Measurements from ENCODE around the gene PRKAR2A. TPM values are rescaled to one million over a fixed set of nuclear protein-coding genes. Genes with fewer than 3 reads are reported as not detected.

PRKAR2A gene
- total and polyA plus RNA-seq, 7 experiments from 2014 or later = 10.3 to 45.1 (median 33.3) TPM

- Mint-ChIP-seq H3K9me3 (no peaks in the 10 kb centered on the region), H3K4me1 (peaks cover 0 to 8% (median 0%) of the 10 kb centered on the region in 7 donors), H3K4me3 (no peak overlapping the region), H3K27ac (peak overlapping the region in 3 of 9 donors; percentile 10 to 71 (median 49)), H3K36me3 (peaks cover 3 to 41% (median 13%) of the 10 kb centered on the region in 5 donors), H3K27me3 (no peaks in the 10 kb centered on the region)
- CTCF ChIA-PET = no interaction called here
- DNase-seq = no peak
- Histone ChIP-seq H3K36me3 (ENCODE audit: control insufficient read depth in 2 of 3, insufficient read depth in 3 of 3, low read length in 3 of 3) (peaks cover 3 to 48% (median 17%) of the 10 kb centered on the region in 3 experiments), H3K27ac (ENCODE audit: low read depth, low read length) (no peak overlapping the region), H3K9me3 (ENCODE audit: control insufficient read depth in 2 of 3, low read length in 3 of 3) (no peaks in the 10 kb centered on the region), H3K4me1 (ENCODE audit: control insufficient read depth in 2 of 2, insufficient read depth in 2 of 2, low read length in 2 of 2) (no peaks in the 10 kb centered on the region), H3K4me3 (ENCODE audit: low read length) (no peak overlapping the region), H3K27me3 (ENCODE audit: control insufficient read depth in 2 of 2, insufficient read depth in 2 of 2, low read length in 2 of 2) (no peaks in the 10 kb centered on the region)
- intact Hi-C loops (cut with micrococcal nuclease) = no loop called here
- POLR2A ChIA-PET = no interaction called here
- ATAC-seq = no peak
Measured at GRCh38 chr3:48857641-48858040, 10.0 kb upstream of the PRKAR2A start.

GRCh38 chr3:48856469-48856868 is 8.8 kb upstream of the PRKAR2A start:
- DNase-seq = no peak
- Histone ChIP-seq H3K4me1 (ENCODE audit: control insufficient read depth in 2 of 2, insufficient read depth in 2 of 2, low read length in 2 of 2) (no peaks in the 10 kb centered on the region), H3K27me3 (ENCODE audit: control insufficient read depth in 2 of 2, insufficient read depth in 2 of 2, low read length in 2 of 2) (no peaks in the 10 kb centered on the region), H3K4me3 (ENCODE audit: low read length) (no peak overlapping the region), H3K9me3 (ENCODE audit: control insufficient read depth in 2 of 3, low read length in 3 of 3) (no peaks in the 10 kb centered on the region), H3K27ac (ENCODE audit: low read depth, low read length) (no peak overlapping the region), H3K36me3 (ENCODE audit: control insufficient read depth in 2 of 3, insufficient read depth in 3 of 3, low read length in 3 of 3) (peaks cover 0 to 41% (median 12%) of the 10 kb centered on the region in 3 experiments)
- peaks cover 0 to 33% (median 9%) of the 10 kb centered on the region in 5 donors for H3K36me3 Mint-ChIP-seq
- H3K9me3 Mint-ChIP-seq = no peaks in the 10 kb centered on the region
- ChIA-PET CTCF (interaction anchor here (0.7 to 1.0 kb wide), 2 partner anchors 73 to 95 kb away, joined by 3 to 4 read pairs; no protein-coding TSS in a partner anchor), POLR2A (interaction anchor here (0.6 to 0.8 kb wide), 2 partner anchors 9 to 78 kb away, joined by 4 to 5 read pairs; partner anchors contain the start of gene PRKAR2A)
- peak overlapping the region in 3 of 9 donors; percentile 8 to 41 (median 39) for H3K27ac Mint-ChIP-seq
- intact Hi-C loops (cut with micrococcal nuclease) = no loop called here
- no peaks in the 10 kb centered on the region for H3K27me3 Mint-ChIP-seq
- H3K4me1 Mint-ChIP-seq = peaks cover 0 to 8% (median 0%) of the 10 kb centered on the region in 7 donors
- ATAC-seq = no peak
- H3K4me3 Mint-ChIP-seq = no peak overlapping the region

- POLR2A ChIA-PET = interaction anchor here (0.6 to 0.8 kb wide), 2 partner anchors 8 to 79 kb away, joined by 4 to 5 read pairs; partner anchors contain the start of gene PRKAR2A
- H3K36me3 ChIP-seq (ENCODE audit: control insufficient read depth in 2 of 3, insufficient read depth in 3 of 3, low read length in 3 of 3) = peaks cover 0 to 37% (median 12%) of the 10 kb centered on the region in 3 experiments
- intact Hi-C loops (cut with micrococcal nuclease) = no loop called here
- CTCF ChIA-PET = interaction anchor here (0.6 to 1.0 kb wide), 3 partner anchors 74 to 1686 kb away, joined by 3 to 4 read pairs (median 3); no protein-coding TSS in a partner anchor
- no peaks in the 10 kb centered on the region for H3K27me3 ChIP-seq (ENCODE audit: control insufficient read depth in 2 of 2, insufficient read depth in 2 of 2, low read length in 2 of 2)
- Mint-ChIP-seq H3K9me3 (no peaks in the 10 kb centered on the region), H3K4me3 (no peak overlapping the region), H3K4me1 (peaks cover 0 to 8% (median 0%) of the 10 kb centered on the region in 7 donors), H3K27ac (peak overlapping the region in 1 of 9 donors; percentile 62), H3K36me3 (peaks cover 0 to 33% (median 9%) of the 10 kb centered on the region in 5 donors), H3K27me3 (no peaks in the 10 kb centered on the region)
- no peak overlapping the region for H3K4me3 ChIP-seq (ENCODE audit: low read length)
- ATAC-seq (no peak), DNase-seq (no peak)
- H3K9me3 ChIP-seq (ENCODE audit: control insufficient read depth in 2 of 3, low read length in 3 of 3) = no peaks in the 10 kb centered on the region
- H3K4me1 ChIP-seq (ENCODE audit: control insufficient read depth in 2 of 2, insufficient read depth in 2 of 2, low read length in 2 of 2) = no peaks in the 10 kb centered on the region
- H3K27ac ChIP-seq (ENCODE audit: low read depth, low read length) = no peak overlapping the region
Measured at GRCh38 chr3:48855681-48856447, 8.2 kb upstream of the PRKAR2A start.

- no peaks in the 10 kb centered on the region for H3K9me3 ChIP-seq (ENCODE audit: control insufficient read depth in 2 of 3, low read length in 3 of 3)
- Mint-ChIP-seq H3K36me3 (peaks cover 0 to 14% (median 4%) of the 10 kb centered on the region in 5 donors), H3K9me3 (no peaks in the 10 kb centered on the region), H3K4me1 (peaks cover 5 to 12% (median 9%) of the 10 kb centered on the region in 7 donors), H3K27ac (no peak overlapping the region), H3K4me3 (no peak overlapping the region), H3K27me3 (no peaks in the 10 kb centered on the region)
- POLR2A ChIA-PET = interaction anchor here (0.5 kb wide), 1 partner anchor 1165 kb away, joined by 3 read pairs; no protein-coding TSS in a partner anchor
- H3K4me3 ChIP-seq (ENCODE audit: low read length) = no peak overlapping the region
- H3K27ac ChIP-seq (ENCODE audit: low read depth, low read length) = no peak overlapping the region
- no peaks in the 10 kb centered on the region for H3K27me3 ChIP-seq (ENCODE audit: control insufficient read depth in 2 of 2, insufficient read depth in 2 of 2, low read length in 2 of 2)
- peaks cover 0 to 15% (median 0%) of the 10 kb centered on the region in 3 experiments for H3K36me3 ChIP-seq (ENCODE audit: control insufficient read depth in 2 of 3, insufficient read depth in 3 of 3, low read length in 3 of 3)
- intact Hi-C loops (cut with micrococcal nuclease) = no loop called here
- DNase-seq = no peak
- peaks cover 6% of the 10 kb centered on the region in 2 donors for H3K4me1 ChIP-seq (ENCODE audit: control insufficient read depth in 2 of 2, insufficient read depth in 2 of 2, low read length in 2 of 2)
- ATAC-seq = no peak
- CTCF ChIA-PET = no interaction called here
Measured at GRCh38 chr3:48852151-48852550, 4.5 kb upstream of the PRKAR2A start.

- CTCF ChIA-PET = no interaction called here
- peaks cover 5 to 18% (median 15%) of the 10 kb centered on the region in 7 donors for H3K4me1 Mint-ChIP-seq
- no peak for ATAC-seq
Measured at GRCh38 chr3:48851407-48851806, 3.7 kb upstream of the PRKAR2A start.

GRCh38 chr3:48848816-48849515 is 1.3 kb upstream of the PRKAR2A start:
- H3K36me3 ChIP-seq (ENCODE audit: control insufficient read depth in 2 of 3, insufficient read depth in 3 of 3, low read length in 3 of 3) = peaks cover 0 to 7% (median 0%) of the 10 kb centered on the region in 3 experiments
- ChIA-PET POLR2A (interaction anchor here (0.6 kb wide), 1 partner anchor 36 kb away, joined by 3 read pairs; no protein-coding TSS in a partner anchor), CTCF (interaction anchor here (1.1 kb wide), 1 partner anchor 49 kb away, joined by 4 read pairs; the partner anchor contains the start of gene SLC25A20)
- Mint-ChIP-seq H3K9me3 (no peaks in the 10 kb centered on the region), H3K4me3 (peak overlapping the region in 8 of 10 donors; percentile 9 to 93 (median 88)), H3K27me3 (no peaks in the 10 kb centered on the region), H3K4me1 (peaks cover 12 to 32% (median 28%) of the 10 kb centered on the region in 7 donors), H3K36me3 (peaks cover 0 to 8% (median 5%) of the 10 kb centered on the region in 5 donors), H3K27ac (peak overlapping the region in 7 of 9 donors; percentile 88 to 98 (median 95))
- intact Hi-C loops (cut with micrococcal nuclease) = loop anchor here in 1 of 2 donors (5.0 kb wide), 3 partner anchors 62 to 243 kb away; partner anchors contain the start of gene QRICH1
- H3K4me3 ChIP-seq (ENCODE audit: low read length) = no peak overlapping the region
- H3K27me3 ChIP-seq (ENCODE audit: control insufficient read depth in 2 of 2, insufficient read depth in 2 of 2, low read length in 2 of 2) = no peaks in the 10 kb centered on the region
- peaks cover 15 to 21% of the 10 kb centered on the region in 2 donors for H3K4me1 ChIP-seq (ENCODE audit: control insufficient read depth in 2 of 2, insufficient read depth in 2 of 2, low read length in 2 of 2)
- DNase-seq = no peak
- no peaks in the 10 kb centered on the region for H3K9me3 ChIP-seq (ENCODE audit: control insufficient read depth in 2 of 3, low read length in 3 of 3)
- ATAC-seq = no peak
- peak overlapping the region; percentile 79 for H3K27ac ChIP-seq (ENCODE audit: low read depth, low read length)

More at GRCh38 chr3:48851407-48851806, 3.7 kb upstream of the PRKAR2A start:
- peaks cover 0 to 7% (median 0%) of the 10 kb centered on the region in 5 donors for H3K36me3 Mint-ChIP-seq
- Histone ChIP-seq H3K9me3 (ENCODE audit: control insufficient read depth in 2 of 3, low read length in 3 of 3) (no peaks in the 10 kb centered on the region), H3K4me1 (ENCODE audit: control insufficient read depth in 2 of 2, insufficient read depth in 2 of 2, low read length in 2 of 2) (peaks cover 10 to 12% of the 10 kb centered on the region in 2 donors), H3K36me3 (ENCODE audit: control insufficient read depth in 2 of 3, insufficient read depth in 3 of 3, low read length in 3 of 3) (peaks cover 0 to 11% (median 0%) of the 10 kb centered on the region in 3 experiments), H3K27ac (ENCODE audit: low read depth, low read length) (no peak overlapping the region), H3K27me3 (ENCODE audit: control insufficient read depth in 2 of 2, insufficient read depth in 2 of 2, low read length in 2 of 2) (no peaks in the 10 kb centered on the region), H3K4me3 (ENCODE audit: low read length) (no peak overlapping the region)
- peak overlapping the region in 2 of 9 donors; percentile 25 to 39 for H3K27ac Mint-ChIP-seq
- POLR2A ChIA-PET = no interaction called here
- no peak for DNase-seq
- H3K4me3 Mint-ChIP-seq = no peak overlapping the region
- no peaks in the 10 kb centered on the region for H3K27me3 Mint-ChIP-seq
- no peaks in the 10 kb centered on the region for H3K9me3 Mint-ChIP-seq
- intact Hi-C loops (cut with micrococcal nuclease) = no loop called here
